HepG2 (cell line): Measurements from ENCODE around the gene SULT2B1. TPM values are rescaled to one million over a fixed set of nuclear protein-coding genes. Genes with fewer than 3 reads are reported as not detected.

Source experiments
- ATF7-NPFF ChIP-seq: sonication (generic); formaldehyde crosslinking; IDR thresholded peaks from 2 replicates; pipeline ENCODE4 v1.8.1; 2023; ENCODE audit warnings: mild to moderate bottlenecking, low read depth, missing genetic modification reagents, moderate library complexity
- ATRX ChIP-seq: sonication (generic); formaldehyde crosslinking; IDR thresholded peaks from 2 replicates; pipeline ENCODE4 v1.4.0; 2020; ENCODE audit warnings: missing genetic modification reagents, borderline replicate concordance
- BHLHE40 ChIP-seq: IDR thresholded peaks from 2 replicates; pipeline ENCODE4 v1.6.1; 2011; ENCODE audit warnings: low read length, improper control_type of control experiment
- CENPBD1 ChIP-seq: sonication (generic); formaldehyde crosslinking; IDR thresholded peaks from 2 replicates; pipeline ENCODE4 v1.8.0; 2022; ENCODE audit warnings: missing genetic modification reagents, low read depth, mild to moderate bottlenecking, borderline replicate concordance
- KDM5B ChIP-seq: sonication (generic); formaldehyde crosslinking; IDR thresholded peaks from 2 replicates; pipeline ENCODE4 v1.4.0; 2020; ENCODE audit warnings: missing genetic modification reagents, mild to moderate bottlenecking, borderline replicate concordance
- POGZ ChIP-seq: sonication (generic); formaldehyde crosslinking; IDR thresholded peaks from 2 replicates; pipeline ENCODE4 v1.4.0; 2020; ENCODE audit warnings: mild to moderate bottlenecking, missing genetic modification reagents
- RFX3 ChIP-seq: IDR thresholded peaks from 2 replicates; pipeline ENCODE4 v1.6.1; 2016; ENCODE audit warnings: missing biosample characterization, missing genetic modification reagents
- ZFAT ChIP-seq: sonication (generic); formaldehyde crosslinking; conservative IDR thresholded peaks from 2 replicates; pipeline ENCODE4 v1.8.1; 2023; ENCODE audit warnings: missing genetic modification reagents, inconsistent platforms
- ZNF407 ChIP-seq: sonication (generic); formaldehyde crosslinking; IDR thresholded peaks from one replicate; pipeline ENCODE4 v1.5.1; 2020; ENCODE audit warnings: mild to moderate bottlenecking, missing genetic modification reagents; ENCODE audit errors: not compliant biosample characterization
- ZNF567 ChIP-seq: sonication (generic); formaldehyde crosslinking; IDR thresholded peaks from 2 replicates; pipeline ENCODE4 v1.8.1; 2023; ENCODE audit warnings: mild to moderate bottlenecking, missing genetic modification reagents, borderline replicate concordance
- ZNF609 ChIP-seq: sonication (generic); formaldehyde crosslinking; IDR thresholded peaks from 2 replicates; pipeline ENCODE4 v1.4.0; 2020; ENCODE audit warnings: mild to moderate bottlenecking, missing genetic modification reagents, borderline replicate concordance
- ZNF768 ChIP-seq: sonication (generic); formaldehyde crosslinking; IDR thresholded peaks from 2 replicates; pipeline ENCODE4 v1.4.0; 2020; ENCODE audit warnings: missing genetic modification reagents
- polyA plus RNA-seq, 8 experiments: library from polyadenylated mRNA; depleted of rRNA in 3 of 8; stranded (reverse) in 7 of 8; unstranded in 1 of 8; fragments of >200 nt; fragmentation: Illumina TruSeq in 4 of 8; extraction: Trizol in 4 of 8; gene quantifications; 2 replicates each; pipeline versions ENCODE4 v1.2.1 to v1.2.3, GENCODE V29; 2011 to 2016; ENCODE audit warnings: low read depth in 4 of 8, missing spikeins in 1 of 8, mixed read lengths in 1 of 8; ENCODE audit not compliant: insufficient read depth in 1 of 8
- total RNA-seq, 5 experiments: library from RNA; depleted of rRNA; stranded (reverse); fragments of >200 nt; fragmentation: Illumina TruSeq; extraction: Trizol; gene quantifications; 2 replicates each; pipeline ENCODE4 v1.2.3, GENCODE V29; 2016; ENCODE audit warnings: low read depth in 1 of 5

Gene SULT2B1
- total and polyA plus RNA-seq, 2 of the 13 experiments (the other 11 are each of a cell fraction or from before 2014, with no cell fraction given) = 0.13 TPM; not detected in 1

GRCh38 chr19:48558018-48558684 lies 6.2 kb downstream of the SULT2B1 start (continued):
- no peak for TF ChIP-seq ZNF407 (CRISPR knock-in tag)
- peak; percentile 92 for TF ChIP-seq ZNF609 (CRISPR knock-in tag)
- TF ChIP-seq RFX3 (CRISPR knock-in tag) = no peak
- peak; percentile 66 for TF ChIP-seq POGZ (CRISPR knock-in tag)
- TF ChIP-seq ATRX (CRISPR knock-in tag) = no peak
- TF ChIP-seq CENPBD1 (CRISPR knock-in tag) = no peak
- peak; percentile 51; the same call in 1 of the 2 replicates for TF ChIP-seq BHLHE40
- TF ChIP-seq ATF7-NPFF (CRISPR knock-in tag) = 0 out of 2 replicates have a peak, but pooled peaks have one; percentile 29
- TF ChIP-seq KDM5B (CRISPR knock-in tag) = no peak; the same call in 1 of the 2 replicates
- no peak for TF ChIP-seq ZFAT (CRISPR knock-in tag)
- TF ChIP-seq ZNF768 (CRISPR knock-in tag) = peak; percentile 100
- TF ChIP-seq ZNF567 (CRISPR knock-in tag) = no peak
